ENCODE results near the gene NR1I3.

Gene NR1I3

GRCh38 chr1:161198897-161199431, 39.0 kb downstream of the NR1I3 start, which contains the start of gene ADAMTS4:
Gene ADAMTS4 (minus strand): TSS chr1:161199054. CDS start chr1:161198627, 427 bp downstream.
- peak within 1 kb of the TSS; percentile 50 for H3K14ac ChIP-seq (ENCODE audit: low read length)
- peak within 1 kb of the TSS; percentile 59 for H2BK15ac ChIP-seq (ENCODE audit: low read length)
- peak within 1 kb of the TSS; percentile 58 for H3K4ac ChIP-seq (ENCODE audit: low read length)
- peaks cover 0 to 8% of the 10 kb centered on the region in 2 donors for H3K36me3 ChIP-seq (replicated peaks in 1 of 2; ENCODE audit: control insufficient read depth in 2 of 2, insufficient read depth in 2 of 2, low read length in 2 of 2)
- H3K9me3 ChIP-seq (replicated peaks in 1 of 2; ENCODE audit: control insufficient read depth in 2 of 2, insufficient read depth in 1 of 2, low read depth in 1 of 2, low read length in 2 of 2): no peaks in the 10 kb centered on the region
- peak within 1 kb of the TSS; percentile 29 for H2BK120ac ChIP-seq (ENCODE audit: low read depth, low read length)
- peak within 1 kb of the TSS; percentile 71 for H3K4me2 ChIP-seq (ENCODE audit: insufficient read depth, low read length, poor library complexity, severe bottlenecking)
- peak within 1 kb of the TSS; percentile 92 for H3K18ac ChIP-seq (ENCODE audit: low read length)
- peak within 1 kb of the TSS; percentile 70 for H2BK12ac ChIP-seq (ENCODE audit: low read length)
- H3K27me3 ChIP-seq (ENCODE audit: control insufficient read depth in 3 of 3, insufficient read depth in 3 of 3, low read depth in 1 of 3, low read length in 3 of 3): no peaks in the 10 kb centered on the region
- no peak within 1 kb of the TSS for H3K27ac ChIP-seq (replicated peaks; ENCODE audit: low read length)
- H3K4me3 ChIP-seq (ENCODE audit: low read length in 2 of 2): no peak within 1 kb of the TSS
- H3K79me1 ChIP-seq (ENCODE audit: low read depth, low read length): no peaks in the 10 kb centered on the region
- peak within 1 kb of the TSS; percentile 30 for H2BK5ac ChIP-seq (ENCODE audit: low read length)
- H3K23ac ChIP-seq (ENCODE audit: low read depth, low read length, poor library complexity): no peak within 1 kb of the TSS
- peaks cover 30 to 51% of the 10 kb centered on the region in 2 donors for H3K4me1 ChIP-seq (ENCODE audit: control insufficient read depth in 2 of 2, insufficient read depth in 1 of 2, low read depth in 1 of 2, low read length in 2 of 2)
- H2AFZ ChIP-seq (ENCODE audit: low read length): peak within 1 kb of the TSS; percentile 90
- no peak for DNase-seq (ENCODE audit: low spot score)
- no peak within 1 kb of the TSS for H3K9ac ChIP-seq (ENCODE audit: low read depth, low read length, poor library complexity)
- no CpG with 5 or more reads among the region's 11 CpGs for WGBS, 2 donors (ENCODE audit: extremely low coverage in 2 of 2, insufficient read length in 2 of 2, insufficient replicate concordance in 1 of 2)
- H4K91ac ChIP-seq (ENCODE audit: low read depth, low read length, poor library complexity): no peak within 1 kb of the TSS
- H2AK5ac ChIP-seq (ENCODE audit: low read depth, low read length): peak within 1 kb of the TSS; percentile 88
- H4K8ac ChIP-seq (ENCODE audit: low read depth, low read length): no peak within 1 kb of the TSS

- no peak overlapping the region for H4K91ac ChIP-seq (ENCODE audit: low read depth, low read length, poor library complexity)
- peak overlapping the region; percentile 88 for H2AK5ac ChIP-seq (ENCODE audit: low read depth, low read length)
- H2BK12ac ChIP-seq (ENCODE audit: low read length): peak overlapping the region; percentile 70
- peak overlapping the region; percentile 59 for H2BK15ac ChIP-seq (ENCODE audit: low read length)
- H3K18ac ChIP-seq (ENCODE audit: low read length): peak overlapping the region; percentile 92
- no peaks in the 10 kb centered on the region for H3K9me3 ChIP-seq (replicated peaks in 1 of 2; ENCODE audit: control insufficient read depth in 2 of 2, insufficient read depth in 1 of 2, low read depth in 1 of 2, low read length in 2 of 2)
- peaks cover 30 to 51% of the 10 kb centered on the region in 2 donors for H3K4me1 ChIP-seq (ENCODE audit: control insufficient read depth in 2 of 2, insufficient read depth in 1 of 2, low read depth in 1 of 2, low read length in 2 of 2)
- no peak overlapping the region for H3K27ac ChIP-seq (replicated peaks; ENCODE audit: low read length)
- H3K4me3 ChIP-seq (ENCODE audit: low read length in 2 of 2): no peak overlapping the region
- WGBS, 2 donors (ENCODE audit: extremely low coverage in 2 of 2, insufficient read length in 2 of 2, insufficient replicate concordance in 1 of 2): no CpG with 5 or more reads among the region's 20 CpGs
- H3K4ac ChIP-seq (ENCODE audit: low read length): peak overlapping the region; percentile 58
- no peak overlapping the region for H3K23ac ChIP-seq (ENCODE audit: low read depth, low read length, poor library complexity)
- H3K36me3 ChIP-seq (replicated peaks in 1 of 2; ENCODE audit: control insufficient read depth in 2 of 2, insufficient read depth in 2 of 2, low read length in 2 of 2): peaks cover 0 to 2% of the 10 kb centered on the region in 2 donors
- H2BK5ac ChIP-seq (ENCODE audit: low read length): peak overlapping the region; percentile 30
- peak overlapping the region; percentile 29 for H2BK120ac ChIP-seq (ENCODE audit: low read depth, low read length)
- no peaks in the 10 kb centered on the region for H3K27me3 ChIP-seq (ENCODE audit: control insufficient read depth in 3 of 3, insufficient read depth in 3 of 3, low read depth in 1 of 3, low read length in 3 of 3)
- H3K4me2 ChIP-seq (ENCODE audit: insufficient read depth, low read length, poor library complexity, severe bottlenecking): peak overlapping the region; percentile 71
- peak overlapping the region; percentile 90 for H2AFZ ChIP-seq (ENCODE audit: low read length)
- no peaks in the 10 kb centered on the region for H3K79me1 ChIP-seq (ENCODE audit: low read depth, low read length)
- no peak overlapping the region for H4K8ac ChIP-seq (ENCODE audit: low read depth, low read length)
- peak overlapping the region; percentile 50 for H3K14ac ChIP-seq (ENCODE audit: low read length)
- DNase-seq (ENCODE audit: low spot score): no peak
- H3K9ac ChIP-seq (ENCODE audit: low read depth, low read length, poor library complexity): no peak overlapping the region
Observed at GRCh38 chr1:161198194-161198896, 39.7 kb downstream of the NR1I3 start.

GRCh38 chr1:161197560-161198193, 40.3 kb downstream of the NR1I3 start:
- Histone ChIP-seq H3K9me3 (replicated peaks in 1 of 2; ENCODE audit: control insufficient read depth in 2 of 2, insufficient read depth in 1 of 2, low read depth in 1 of 2, low read length in 2 of 2) (no peaks in the 10 kb centered on the region), H4K8ac (ENCODE audit: low read depth, low read length) (no peak overlapping the region), H2AK5ac (ENCODE audit: low read depth, low read length) (peak overlapping the region; percentile 88), H2BK5ac (ENCODE audit: low read length) (no peak overlapping the region), H3K18ac (ENCODE audit: low read length) (peak overlapping the region; percentile 92), H2BK12ac (ENCODE audit: low read length) (peak overlapping the region; percentile 14), H2AFZ (ENCODE audit: low read length) (peak overlapping the region; percentile 90), H3K23ac (ENCODE audit: low read depth, low read length, poor library complexity) (peak overlapping the region; percentile 8), H2BK15ac (ENCODE audit: low read length) (peak overlapping the region; percentile 59), H3K79me1 (ENCODE audit: low read depth, low read length) (no peaks in the 10 kb centered on the region), H3K4ac (ENCODE audit: low read length) (peak overlapping the region; percentile 58), H3K27me3 (ENCODE audit: control insufficient read depth in 3 of 3, insufficient read depth in 3 of 3, low read depth in 1 of 3, low read length in 3 of 3) (no peaks in the 10 kb centered on the region), H2BK120ac (ENCODE audit: low read depth, low read length) (no peak overlapping the region), H3K4me2 (ENCODE audit: insufficient read depth, low read length, poor library complexity, severe bottlenecking) (peak overlapping the region; percentile 71), H3K36me3 (replicated peaks in 1 of 2; ENCODE audit: control insufficient read depth in 2 of 2, insufficient read depth in 2 of 2, low read length in 2 of 2) (no peaks in the 10 kb centered on the region), H3K9ac (ENCODE audit: low read depth, low read length, poor library complexity) (no peak overlapping the region), H3K14ac (ENCODE audit: low read length) (peak overlapping the region; percentile 50), H4K91ac (ENCODE audit: low read depth, low read length, poor library complexity) (no peak overlapping the region), H3K4me1 (ENCODE audit: control insufficient read depth in 2 of 2, insufficient read depth in 1 of 2, low read depth in 1 of 2, low read length in 2 of 2) (peaks cover 30 to 51% of the 10 kb centered on the region in 2 donors), H3K4me3 (ENCODE audit: low read length in 2 of 2) (no peak overlapping the region), H3K27ac (replicated peaks; ENCODE audit: low read length) (no peak overlapping the region)
- no CpG with 5 or more reads among the region's 11 CpGs for WGBS, 2 donors (ENCODE audit: extremely low coverage in 2 of 2, insufficient read length in 2 of 2, insufficient replicate concordance in 1 of 2)
- DNase-seq (ENCODE audit: low spot score): no peak
